HG03521 (cell line): Measurements from ENCODE around the gene NUP214.
"Not testable (repeated sequence)": the region's sequence is repeated elsewhere in the genome, so short reads cannot be mapped to it uniquely, and the experiment has no call there.

Experiments
- ATAC-seq: cut with Tn5 transposase; IDR thresholded peaks from one replicate; pipeline ENCODE4 v1.9.1; 2021; ENCODE audit warnings: mild to moderate bottlenecking, moderate library complexity; ENCODE audit not compliant: unreplicated experiment

NUP214 gene

GRCh38 chr9:131191032-131191431, 65.6 kb downstream of the NUP214 start:
- ATAC-seq = not testable (repeated sequence)

DNA sequence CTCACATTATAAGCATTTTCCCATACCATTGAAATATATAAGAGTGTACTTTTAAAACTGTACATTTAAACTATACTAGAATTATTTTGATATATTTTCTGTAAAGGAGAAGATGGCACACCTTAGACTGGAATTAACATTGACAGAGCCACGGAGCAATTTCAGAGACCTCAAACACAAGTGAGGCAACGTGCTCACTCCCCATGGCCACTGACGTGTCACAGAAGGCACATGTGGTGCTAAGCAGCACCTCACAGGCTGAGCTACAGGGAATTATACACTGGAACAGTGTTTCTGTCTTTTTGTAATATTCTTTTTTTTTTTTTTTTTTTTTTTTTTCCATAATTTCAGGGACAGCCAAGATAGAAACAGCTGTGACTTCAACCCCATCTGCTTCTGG, 66.5 kb downstream of the NUP214 start:
- no peak for ATAC-seq

DNA sequence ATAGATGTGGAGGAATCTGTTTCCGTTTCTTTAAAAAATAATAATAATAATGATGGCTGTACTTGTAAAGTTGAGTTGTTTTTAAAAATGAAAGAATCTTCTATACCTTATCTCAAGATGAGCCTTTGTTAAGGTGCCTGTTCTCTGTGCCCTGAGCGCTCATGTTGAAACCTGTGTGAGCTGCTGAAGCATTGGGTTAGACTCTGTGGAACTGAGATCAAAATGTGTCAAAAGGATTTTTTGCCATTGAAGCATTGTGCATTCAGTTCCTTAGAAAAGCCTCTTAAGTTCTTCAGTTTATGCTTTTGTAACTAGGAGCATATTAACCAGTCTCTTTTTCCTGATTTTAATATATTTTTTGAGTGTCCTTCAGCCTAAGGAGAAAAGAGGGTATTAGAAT, 67.7 kb downstream of the NUP214 start:
- no peak for ATAC-seq

DNA sequence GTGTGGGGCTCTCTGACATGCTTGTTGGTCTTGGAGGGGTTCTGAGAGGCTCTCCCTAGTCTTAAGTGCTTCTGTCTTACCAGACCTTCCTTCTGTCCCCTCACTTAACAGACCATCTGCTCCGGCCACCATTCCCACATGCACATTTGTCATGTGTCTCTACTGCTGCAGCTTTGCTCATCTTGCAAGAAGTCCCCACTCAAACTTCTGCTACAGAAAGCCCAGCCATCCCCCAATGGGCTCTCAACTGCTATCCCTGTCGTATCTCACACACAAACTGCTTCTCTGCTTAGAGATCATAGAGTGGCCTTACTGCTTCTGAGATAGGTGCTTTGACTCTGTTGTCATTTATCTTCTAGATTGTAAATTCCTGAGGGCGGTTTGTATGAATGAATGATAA, 69.4 kb downstream of the NUP214 start:
- no peak for ATAC-seq

- no peak for ATAC-seq
Observed at GRCh38 chr9:131197160-131197911, 72.0 kb downstream of the NUP214 start.

DNA sequence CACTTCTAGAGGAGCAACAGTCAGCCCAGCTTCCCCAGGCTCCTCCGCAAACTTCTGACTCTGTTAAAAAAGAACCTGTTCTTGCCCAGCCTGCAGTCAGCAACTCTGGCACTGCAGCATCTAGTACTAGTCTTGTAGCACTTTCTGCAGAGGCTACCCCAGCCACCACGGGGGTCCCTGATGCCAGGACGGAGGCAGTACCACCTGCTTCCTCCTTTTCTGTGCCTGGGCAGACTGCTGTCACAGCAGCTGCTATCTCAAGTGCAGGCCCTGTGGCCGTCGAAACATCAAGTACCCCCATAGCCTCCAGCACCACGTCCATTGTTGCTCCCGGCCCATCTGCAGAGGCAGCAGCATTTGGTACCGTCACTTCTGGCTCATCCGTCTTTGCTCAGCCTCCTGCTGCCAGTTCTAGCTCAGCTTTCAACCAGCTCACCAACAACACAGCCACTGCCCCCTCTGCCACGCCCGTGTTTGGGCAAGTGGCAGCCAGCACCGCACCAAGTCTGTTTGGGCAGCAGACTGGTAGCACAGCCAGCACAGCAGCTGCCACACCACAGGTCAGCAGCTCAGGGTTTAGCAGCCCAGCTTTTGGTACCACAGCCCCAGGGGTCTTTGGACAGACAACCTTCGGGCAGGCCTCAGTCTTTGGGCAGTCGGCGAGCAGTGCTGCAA, 72.8 kb downstream of the NUP214 start:
- no peak for ATAC-seq

- no peak for ATAC-seq
Observed at GRCh38 chr9:131201856-131202255, 76.5 kb downstream of the NUP214 start.

GRCh38 chr9:131203431-131204218, 78.2 kb downstream of the NUP214 start:
- ATAC-seq = no peak

GRCh38 chr9:131204285-131204684, 78.9 kb downstream of the NUP214 start:
- no peak for ATAC-seq

DNA sequence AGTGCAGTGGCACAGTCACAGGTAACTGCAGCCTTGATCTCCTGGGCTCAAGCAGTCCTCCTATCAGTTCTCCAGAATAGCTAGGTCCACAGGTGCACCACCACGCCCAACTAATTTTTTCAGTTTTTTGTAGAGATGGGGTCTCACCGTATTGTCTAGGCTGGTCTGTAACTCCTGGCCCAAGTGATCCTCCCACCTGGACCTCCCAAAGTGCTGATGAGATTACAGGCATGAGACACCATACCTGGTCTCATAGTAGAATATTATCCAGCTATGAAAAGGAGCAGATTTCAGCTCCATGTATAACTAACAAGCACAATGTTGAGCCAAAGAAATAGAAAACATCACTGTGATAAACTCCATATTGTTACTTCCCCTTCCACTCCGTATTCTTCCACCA, 81.1 kb downstream of the NUP214 start:
- ATAC-seq = no peak

GRCh38 chr9:131211920-131212319, 86.5 kb downstream of the NUP214 start:
- not testable (repeated sequence) for ATAC-seq

DNA sequence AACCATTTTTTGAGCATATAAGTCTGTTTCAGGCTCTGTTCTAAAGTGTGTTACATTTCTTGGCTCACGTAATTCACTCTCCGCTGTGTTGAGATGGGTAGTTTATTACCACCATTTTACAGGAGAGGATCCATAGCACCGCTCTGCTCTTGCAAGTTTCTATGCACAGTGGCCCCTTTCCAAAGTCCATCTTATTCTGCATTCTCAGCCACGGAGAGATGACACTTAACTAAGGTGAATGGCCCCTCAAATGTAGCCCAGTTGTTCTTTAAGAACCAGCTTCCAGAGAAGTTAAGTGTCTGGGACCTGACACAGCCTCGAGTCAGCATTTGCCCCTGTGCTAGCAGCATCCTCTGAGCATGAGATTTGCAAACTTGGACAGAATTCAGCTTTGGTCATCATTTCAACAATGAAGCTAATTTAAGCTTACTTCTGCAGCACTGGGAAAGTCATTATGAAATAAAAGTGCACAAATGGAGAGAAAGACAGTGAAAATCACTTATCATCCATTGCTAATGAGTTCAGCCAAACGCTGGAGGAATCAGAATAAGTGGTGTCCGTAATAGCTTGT, 89.0 kb downstream of the NUP214 start:
- no peak for ATAC-seq

DNA sequence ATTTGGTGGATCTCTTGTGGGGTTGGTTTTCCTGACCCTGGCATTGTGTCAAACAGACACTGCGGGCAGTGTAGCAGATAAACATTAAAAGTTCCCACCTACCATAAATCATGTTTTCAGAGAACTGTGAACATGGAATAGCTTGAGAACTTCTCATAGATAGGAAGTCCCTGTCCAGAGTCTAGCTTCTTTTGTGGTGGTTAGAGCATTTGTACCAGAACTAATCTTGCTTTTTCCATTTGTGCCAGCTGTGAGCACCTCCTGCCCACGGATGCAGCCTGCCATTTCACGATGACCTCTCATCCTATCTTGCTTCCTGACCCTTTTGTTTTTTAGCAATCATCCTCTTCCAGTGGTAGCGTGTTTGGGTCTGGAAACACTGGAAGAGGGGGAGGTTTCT, 89.5 kb downstream of the NUP214 start:
- ATAC-seq = no peak

DNA sequence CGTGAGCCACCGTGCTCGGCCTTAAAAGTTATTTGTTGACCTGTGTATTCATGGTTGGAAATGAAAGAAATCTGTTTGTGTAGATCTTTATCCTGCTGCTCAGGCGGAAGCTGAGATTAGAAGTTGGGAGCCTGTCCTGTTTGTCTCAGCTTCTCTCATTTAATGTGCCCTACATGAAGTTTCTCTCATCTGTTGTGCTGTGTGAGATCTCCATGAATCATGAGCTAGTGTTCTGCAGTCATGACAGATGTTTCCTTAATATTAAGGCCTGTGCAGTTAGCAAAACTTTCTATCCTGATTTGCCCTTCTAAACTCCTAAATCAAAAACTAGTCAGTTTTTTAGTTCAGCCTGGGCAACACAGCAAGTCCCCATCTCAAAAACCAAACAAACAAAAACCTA, 91.4 kb downstream of the NUP214 start:
- ATAC-seq = no peak

GRCh38 chr9:131217331-131218031, 92.1 kb downstream of the NUP214 start:
- ATAC-seq = no peak

DNA sequence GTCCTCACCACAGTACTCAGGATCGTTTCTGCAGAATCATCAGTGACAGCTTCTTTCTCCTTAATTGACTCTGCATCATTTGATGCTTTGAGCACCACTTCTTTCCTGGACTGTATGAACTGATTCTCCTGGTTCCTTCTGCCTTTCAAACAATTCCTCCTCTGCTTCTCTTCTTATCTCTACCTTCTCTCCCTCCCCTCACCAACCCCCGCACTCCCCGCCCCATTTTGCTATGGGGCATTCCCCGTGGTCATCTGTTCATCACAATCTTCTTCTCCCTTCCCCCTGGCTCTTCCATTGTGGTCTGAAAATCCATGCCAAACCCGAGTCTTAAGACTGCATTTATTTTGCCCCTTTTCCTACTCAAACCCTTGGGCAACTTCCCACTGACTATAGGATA, 93.0 kb downstream of the NUP214 start:
- no peak for ATAC-seq

DNA sequence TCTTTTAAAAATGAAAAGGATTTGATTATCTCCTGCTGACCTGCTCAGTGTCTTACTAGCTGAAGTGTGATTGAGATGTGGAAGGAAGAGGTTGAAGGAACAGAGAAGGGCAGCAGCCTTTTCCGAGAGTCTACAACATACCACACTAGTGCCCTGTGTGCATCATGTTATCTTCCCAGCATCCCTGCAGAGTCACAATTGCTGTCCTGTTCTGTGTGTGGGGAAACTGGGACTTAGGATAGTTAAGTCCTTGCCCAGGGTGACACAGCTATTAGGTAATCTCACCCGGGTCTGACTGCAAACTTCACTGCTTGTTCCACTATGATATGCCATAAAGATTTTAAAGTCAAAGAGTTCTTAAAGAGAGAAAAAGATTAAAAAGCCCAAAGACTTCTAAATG, 95.1 kb downstream of the NUP214 start:
- ATAC-seq = no peak

DNA sequence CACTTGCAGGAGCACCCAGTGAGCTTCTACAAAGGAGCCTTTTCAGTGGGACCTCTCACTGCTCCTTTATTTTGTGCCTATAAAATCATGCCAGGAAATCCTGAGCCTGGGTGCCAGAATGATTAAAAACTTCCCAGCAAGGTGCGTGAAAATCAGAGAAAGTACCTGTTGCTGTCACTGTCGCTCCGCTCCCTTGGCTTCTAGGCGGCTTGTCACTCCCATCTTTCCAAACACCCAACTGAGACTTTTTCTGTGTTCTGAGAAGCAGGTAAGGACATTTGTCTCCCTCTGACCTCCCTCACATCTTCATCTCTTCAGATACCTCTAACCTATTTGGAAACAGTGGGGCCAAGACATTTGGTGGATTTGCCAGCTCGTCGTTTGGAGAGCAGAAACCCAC, 97.1 kb downstream of the NUP214 start:
- no peak for ATAC-seq

DNA sequence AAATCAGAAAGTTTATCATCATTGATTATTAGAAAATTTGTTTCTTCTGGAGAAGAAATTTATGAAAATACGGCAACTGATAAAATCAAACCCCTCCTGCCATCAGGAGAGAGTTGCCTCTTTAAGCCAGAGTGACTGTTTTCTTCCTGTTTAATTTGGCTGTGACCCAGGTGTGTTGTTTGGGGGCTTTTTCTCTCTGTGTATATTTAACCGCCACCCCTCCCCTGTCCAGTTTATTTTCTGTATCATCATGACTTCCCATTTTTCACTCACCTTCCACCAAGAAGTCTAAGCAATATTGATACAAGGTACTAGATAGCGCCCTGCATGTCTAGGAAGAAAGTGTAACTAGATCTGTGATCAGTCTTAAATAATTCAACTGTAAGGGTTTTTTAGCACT, 100.8 kb downstream of the NUP214 start:
- no peak for ATAC-seq

DNA sequence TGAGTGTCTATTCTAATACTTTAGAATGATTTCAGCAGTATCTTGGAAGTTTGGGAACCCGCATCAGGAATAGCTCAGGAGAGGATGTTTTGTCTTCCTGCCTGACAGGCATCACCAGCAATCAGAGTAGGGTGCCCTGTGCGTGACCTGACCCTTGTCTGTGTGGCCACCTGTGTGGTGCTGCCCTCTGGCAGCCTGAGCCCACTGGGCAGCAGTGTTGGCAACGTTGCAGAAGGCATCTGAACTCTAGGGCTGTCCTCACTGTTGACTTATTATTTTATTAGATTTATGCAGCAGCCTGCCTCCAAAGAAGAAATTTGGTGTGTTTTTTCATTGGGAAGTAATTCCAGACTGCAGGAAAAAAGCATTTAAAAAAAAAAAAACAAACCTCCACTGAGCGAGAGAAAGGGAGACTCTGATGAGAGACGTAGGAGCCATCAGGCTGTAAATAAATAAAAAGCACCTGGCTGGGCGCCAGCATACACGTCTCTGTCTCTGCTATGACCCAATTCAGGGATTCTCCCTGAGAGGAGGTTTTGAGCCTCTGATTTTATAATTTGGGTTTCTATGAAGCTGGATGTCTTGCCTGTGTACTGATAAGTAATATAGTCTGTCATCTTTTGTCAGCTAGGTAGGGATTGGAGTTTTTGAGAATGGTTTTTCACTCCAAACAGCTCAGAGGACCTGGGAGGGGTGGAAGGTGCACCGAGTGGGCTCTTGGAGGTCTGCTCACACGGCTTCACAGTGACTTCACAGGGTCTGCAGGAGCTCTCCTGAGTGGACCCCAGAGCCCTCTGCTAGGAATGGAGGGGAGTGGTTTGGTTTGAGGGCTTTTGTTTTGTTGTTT, 101.9 kb downstream of the NUP214 start:
- no peak for ATAC-seq
